SK-N-SH treated with all-trans-retinoic acid at 6 μM for 48 hours (cell line): Measurements from ENCODE around the gene SRGAP1.

Experiments
- BACH2 ChIP-seq: fragments of 250-450 bp; sonication (Bioruptor Pico); IDR thresholded peaks from 2 replicates; pipeline ENCODE4 v1.9.0; 2021; ENCODE audit warnings: mild to moderate bottlenecking, borderline replicate concordance
- ESRRG ChIP-seq: fragments of 250-450 bp; sonication (Bioruptor Pico); IDR thresholded peaks from 2 replicates; pipeline ENCODE4 v1.6.1; 2021; ENCODE audit warnings: mild to moderate bottlenecking
- GLIS3 ChIP-seq: fragments of 250-450 bp; sonication (Bioruptor Pico); IDR thresholded peaks from 2 replicates; pipeline ENCODE4 v1.5.0; 2020; ENCODE audit warnings: mild to moderate bottlenecking, moderate library complexity
- POU6F1 ChIP-seq: fragments of 250-450 bp; sonication (Bioruptor Pico); IDR thresholded peaks from 2 replicates; pipeline ENCODE4 v1.8.0; 2021; ENCODE audit warnings: low read depth, mild to moderate bottlenecking, moderate library complexity, borderline replicate concordance
- ZFP3 ChIP-seq: fragments of 250-450 bp; sonication (Bioruptor Pico); IDR thresholded peaks from 2 replicates; pipeline ENCODE4 v1.5.0; 2020; ENCODE audit warnings: mild to moderate bottlenecking, moderate library complexity
- ZNF70 ChIP-seq: fragments of 450-650 bp; formaldehyde crosslinking; IDR thresholded peaks from 2 replicates; pipeline ENCODE4 v1.5.0; 2020; ENCODE audit warnings: mild to moderate bottlenecking, moderate library complexity
- TF ChIP-seq, protein P1 (sequence below): fragments of 250-450 bp; sonication (Bioruptor Pico); IDR thresholded peaks from 2 replicates; pipeline ENCODE4 v1.8.0; 2020; ENCODE audit warnings: mild to moderate bottlenecking, moderate library complexity, borderline replicate concordance

GRCh38 chr12:63802012-63802608 lies 42.4 kb upstream of the SRGAP1 start:
- TF ChIP-seq, protein P1, sequence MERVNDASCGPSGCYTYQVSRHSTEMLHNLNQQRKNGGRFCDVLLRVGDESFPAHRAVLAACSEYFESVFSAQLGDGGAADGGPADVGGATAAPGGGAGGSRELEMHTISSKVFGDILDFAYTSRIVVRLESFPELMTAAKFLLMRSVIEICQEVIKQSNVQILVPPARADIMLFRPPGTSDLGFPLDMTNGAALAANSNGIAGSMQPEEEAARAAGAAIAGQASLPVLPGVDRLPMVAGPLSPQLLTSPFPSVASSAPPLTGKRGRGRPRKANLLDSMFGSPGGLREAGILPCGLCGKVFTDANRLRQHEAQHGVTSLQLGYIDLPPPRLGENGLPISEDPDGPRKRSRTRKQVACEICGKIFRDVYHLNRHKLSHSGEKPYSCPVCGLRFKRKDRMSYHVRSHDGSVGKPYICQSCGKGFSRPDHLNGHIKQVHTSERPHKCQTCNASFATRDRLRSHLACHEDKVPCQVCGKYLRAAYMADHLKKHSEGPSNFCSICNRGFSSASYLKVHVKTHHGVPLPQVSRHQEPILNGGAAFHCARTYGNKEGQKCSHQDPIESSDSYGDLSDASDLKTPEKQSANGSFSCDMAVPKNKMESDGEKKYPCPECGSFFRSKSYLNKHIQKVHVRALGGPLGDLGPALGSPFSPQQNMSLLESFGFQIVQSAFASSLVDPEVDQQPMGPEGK (CRISPR knock-in tag): no peak
- no peak for TF ChIP-seq POU6F1
- TF ChIP-seq ESRRG (CRISPR knock-in tag): no peak
- TF ChIP-seq ZFP3 (CRISPR knock-in tag): no peak
- no peak for TF ChIP-seq BACH2
- TF ChIP-seq ZNF70 (CRISPR knock-in tag): no peak
- no peak for TF ChIP-seq GLIS3
